ENCODE data around the gene PPTC7. TPM values are rescaled to one million over a fixed set of nuclear protein-coding genes. Genes with fewer than 3 reads are reported as not detected.

Gene PPTC7
- total and polyA plus RNA-seq, 2 of the 4 experiments (the other 2 are of a cell fraction) = 4.1 to 6.8 TPM

DNA sequence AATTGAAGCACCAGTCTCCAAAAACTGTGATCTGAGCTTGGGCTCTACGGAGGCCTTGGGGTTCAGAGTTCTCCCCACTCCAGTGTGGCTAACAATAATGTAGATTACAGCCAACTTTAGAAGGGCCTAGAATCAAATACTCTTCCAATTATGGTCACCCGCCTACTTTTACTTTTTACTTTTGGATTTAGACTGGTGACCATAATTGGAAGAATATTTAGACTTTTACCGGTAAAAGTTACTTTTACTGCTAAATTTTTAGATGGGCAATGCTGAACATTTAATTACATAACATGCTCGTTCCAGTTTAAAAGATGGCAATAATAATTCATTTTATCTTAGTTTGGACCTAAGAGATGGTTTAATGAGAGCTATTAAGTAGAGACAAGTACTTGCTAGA, 39.2 kb downstream of the PPTC7 start:
- Histone ChIP-seq H2BK15ac (ENCODE audit: low read depth, low read length) (no peak overlapping the region), H3K18ac (ENCODE audit: low read depth, low read length) (no peak overlapping the region), H3K4me3 (ENCODE audit: insufficient read depth, low read depth, low read length) (no peak overlapping the region), H2BK5ac (ENCODE audit: low read depth, low read length, poor library complexity, severe bottlenecking) (no peak overlapping the region), H3K36me3 (ENCODE audit: control insufficient read depth, insufficient read depth, low read length) (peaks cover 1% of the 10 kb centered on the region), H3K27ac (ENCODE audit: insufficient read depth, low read length) (peak overlapping the region; percentile 7; the same call in 1 of the 2 replicates), H3K23ac (ENCODE audit: low read depth, low read length) (peak overlapping the region; percentile 54; the same call in 1 of the 2 replicates), H2AFZ (replicated peaks; ENCODE audit: low read length, poor library complexity) (no peak overlapping the region), H4K5ac (ENCODE audit: low read depth, low read length) (no peak overlapping the region), H3K56ac (ENCODE audit: extremely low read depth, insufficient read depth, low read length) (no peak overlapping the region), H2AK5ac (ENCODE audit: low read depth, low read length) (peak overlapping the region; percentile 57; the same call in 1 of the 2 replicates), H3K4ac (ENCODE audit: low read depth, low read length) (peak overlapping the region; percentile 25; the same call in 1 of the 2 replicates), H3K4me1 (ENCODE audit: control insufficient read depth, insufficient read depth, low read length) (peaks cover 18% of the 10 kb centered on the region), H3K27me3 (ENCODE audit: control insufficient read depth, insufficient read depth, low read length) (no peaks in the 10 kb centered on the region), H2BK20ac (ENCODE audit: low read depth, low read length) (no peak overlapping the region), H4K20me1 (ENCODE audit: insufficient read depth, low read length) (peaks cover 24% of the 10 kb centered on the region), H3K9me1 (ENCODE audit: insufficient read depth, low read length) (peaks cover 19% of the 10 kb centered on the region), H2AK9ac (replicated peaks; ENCODE audit: low read depth, low read length, poor library complexity) (no peak overlapping the region), H3K4me2 (ENCODE audit: low read depth, low read length) (no peak overlapping the region; the same call in 1 of the 2 replicates), H3K9me3 (ENCODE audit: control insufficient read depth, insufficient read depth, low read length) (no peaks in the 10 kb centered on the region), H4K8ac (ENCODE audit: low read depth in 2 of 2, low read length in 2 of 2) (no peak overlapping the region), H2BK120ac (ENCODE audit: low read depth, low read length) (peak overlapping the region; percentile 38), H3K14ac (replicated peaks; ENCODE audit: low read depth, low read length) (no peak overlapping the region; the same call in 1 of the 2 replicates), H3K9ac (ENCODE audit: low read depth, low read length) (no peak overlapping the region), H3K79me1 (ENCODE audit: low read depth in 1 of 2, low read length in 2 of 2) (peaks cover 16 to 58% of the 10 kb centered on the region in 2 experiments), H4K91ac (ENCODE audit: insufficient read depth, low read depth, low read length) (no peak overlapping the region)
- intact Hi-C loops (cut with micrococcal nuclease) = no loop called here
- CTCF ChIA-PET = interaction anchor here (0.6 kb wide), 1 partner anchor 32 kb away, joined by 3 read pairs; no protein-coding TSS in a partner anchor
- no peak for DNase-seq
- no peak for ATAC-seq (ENCODE audit: low read depth)
- no peak for TF ChIP-seq BHLHE40 (IDR thresholded peaks at IDR 0.05; ENCODE audit: low read depth, low read length)
- no TSS peak for BruUV-seq (replicated peaks)
- no CpG with 5 or more reads among the region's 4 CpGs for whole genome bisulfite sequencing, 2 experiments (ENCODE audit: extremely low coverage in 2 of 2, insufficient read length in 1 of 2)
- dilution Hi-C loops (cut with HindIII; ENCODE audit: low sequenced_read_pairs, unreplicated experiment) = no loop called here
- in situ Hi-C loops (cut with MboI; ENCODE audit: low sequenced_read_pairs) = no loop called here
- POLR2A ChIA-PET (ENCODE audit: unreplicated experiment) = no interaction called here
